Neural cell (in vitro differentiated cells): ENCODE measurements around the gene CSAD.
A peak's percentile ranks its signal among the peaks of the same experiment; 100 is the strongest.

Experiments
- EP300 ChIP-seq: fragments of 450-650 bp; conservative IDR thresholded peaks from 2 replicates; pipeline ENCODE4 v1.6.1; 2014; ENCODE audit warnings: antibody characterized with exemption, mild to moderate bottlenecking, moderate library complexity; ENCODE audit not compliant: poor library complexity, severe bottlenecking
- EZH2 ChIP-seq: fragments of 200-600, 300-800 bp; shearing (Covaris generic), sonication (generic); IDR thresholded peaks from 2 replicates; pipeline ENCODE4 v1.6.1; 2014; ENCODE audit warnings: antibody characterized with exemption, low read length, borderline replicate concordance, mild to moderate bottlenecking; ENCODE audit not compliant: insufficient read depth, poor library complexity, severe bottlenecking
- MXI1 ChIP-seq: fragments of 450-650 bp; conservative IDR thresholded peaks from 2 replicates; pipeline ENCODE4 v1.6.1; 2014; ENCODE audit warnings: antibody characterized with exemption, mild to moderate bottlenecking; ENCODE audit not compliant: poor library complexity, severe bottlenecking
- POLR2AphosphoS5 ChIP-seq: IDR thresholded peaks from 2 replicates; pipeline ENCODE4 v1.6.1; 2012
- RAD21 ChIP-seq: fragments of 450-650 bp; conservative IDR thresholded peaks from 2 replicates; pipeline ENCODE4 v1.6.1; 2014; ENCODE audit warnings: antibody characterized with exemption, mild to moderate bottlenecking, moderate library complexity
- SMC3 ChIP-seq: fragments of 450-650 bp; conservative IDR thresholded peaks from 2 replicates; pipeline ENCODE4 v1.6.1; 2014; ENCODE audit warnings: antibody characterized with exemption, mild to moderate bottlenecking, moderate library complexity; ENCODE audit not compliant: poor library complexity
- TF ChIP-seq, protein P1 (sequence below): fragments of 450-650 bp; IDR thresholded peaks from 2 replicates; pipeline ENCODE4 v1.5.1; 2014; ENCODE audit warnings: antibody characterized with exemption, mild to moderate bottlenecking, moderate library complexity; ENCODE audit not compliant: poor library complexity, severe bottlenecking
- TF ChIP-seq, protein P2 (sequence below): IDR thresholded peaks from 2 replicates; pipeline ENCODE4 v1.6.1; 2012; ENCODE audit warnings: borderline replicate concordance

DNA sequence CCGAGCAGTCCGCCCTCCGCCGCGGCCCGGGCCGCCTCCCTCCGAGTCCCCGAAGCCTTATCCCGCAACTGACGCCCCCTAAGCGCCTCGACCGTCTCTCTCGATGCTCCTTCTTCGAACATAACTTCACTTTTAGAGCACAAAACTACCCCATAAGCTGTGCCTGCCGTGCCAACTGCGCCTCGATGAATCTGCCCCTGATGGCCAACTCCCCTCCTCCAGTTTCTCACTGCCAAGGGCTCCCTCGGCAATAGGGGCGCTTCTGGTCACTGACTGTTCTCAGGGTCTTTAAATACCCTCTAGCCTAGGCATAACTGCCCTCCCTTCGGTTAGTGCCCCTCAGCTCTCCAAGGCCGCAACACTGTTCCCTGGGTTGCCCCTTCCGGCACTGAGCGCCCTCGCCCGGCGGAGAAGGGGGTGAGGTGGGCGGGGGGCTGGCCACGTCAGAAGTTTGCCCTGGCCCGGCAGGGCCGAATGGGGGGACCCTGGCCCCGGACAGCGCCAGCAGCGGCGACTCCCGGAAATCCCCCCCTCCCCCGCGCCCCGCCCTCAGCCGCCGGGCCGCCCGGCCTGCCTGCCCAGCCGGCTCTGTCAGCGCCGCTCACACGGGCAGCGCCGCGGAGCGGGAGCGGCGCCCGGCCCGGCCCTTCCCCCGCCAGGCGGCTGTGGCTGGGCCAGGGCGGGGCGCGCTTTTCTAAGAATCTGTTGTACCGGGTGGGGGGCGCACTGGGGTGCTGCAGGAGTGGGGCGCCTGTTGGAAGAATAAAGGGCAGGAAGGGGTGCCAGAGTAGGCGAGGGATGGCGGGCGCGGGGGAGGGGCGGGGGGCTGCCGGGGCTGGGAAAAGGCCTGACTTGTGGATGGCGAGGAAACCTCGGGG is 40.7 kb upstream of the CSAD start:
- TF ChIP-seq, protein P1, sequence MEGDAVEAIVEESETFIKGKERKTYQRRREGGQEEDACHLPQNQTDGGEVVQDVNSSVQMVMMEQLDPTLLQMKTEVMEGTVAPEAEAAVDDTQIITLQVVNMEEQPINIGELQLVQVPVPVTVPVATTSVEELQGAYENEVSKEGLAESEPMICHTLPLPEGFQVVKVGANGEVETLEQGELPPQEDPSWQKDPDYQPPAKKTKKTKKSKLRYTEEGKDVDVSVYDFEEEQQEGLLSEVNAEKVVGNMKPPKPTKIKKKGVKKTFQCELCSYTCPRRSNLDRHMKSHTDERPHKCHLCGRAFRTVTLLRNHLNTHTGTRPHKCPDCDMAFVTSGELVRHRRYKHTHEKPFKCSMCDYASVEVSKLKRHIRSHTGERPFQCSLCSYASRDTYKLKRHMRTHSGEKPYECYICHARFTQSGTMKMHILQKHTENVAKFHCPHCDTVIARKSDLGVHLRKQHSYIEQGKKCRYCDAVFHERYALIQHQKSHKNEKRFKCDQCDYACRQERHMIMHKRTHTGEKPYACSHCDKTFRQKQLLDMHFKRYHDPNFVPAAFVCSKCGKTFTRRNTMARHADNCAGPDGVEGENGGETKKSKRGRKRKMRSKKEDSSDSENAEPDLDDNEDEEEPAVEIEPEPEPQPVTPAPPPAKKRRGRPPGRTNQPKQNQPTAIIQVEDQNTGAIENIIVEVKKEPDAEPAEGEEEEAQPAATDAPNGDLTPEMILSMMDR, result peak; percentile 47
- TF ChIP-seq EZH2, result no peak
- TF ChIP-seq SMC3, result no peak
- no peak for TF ChIP-seq RAD21
- TF ChIP-seq POLR2AphosphoS5, result no peak
- TF ChIP-seq, protein P2, sequence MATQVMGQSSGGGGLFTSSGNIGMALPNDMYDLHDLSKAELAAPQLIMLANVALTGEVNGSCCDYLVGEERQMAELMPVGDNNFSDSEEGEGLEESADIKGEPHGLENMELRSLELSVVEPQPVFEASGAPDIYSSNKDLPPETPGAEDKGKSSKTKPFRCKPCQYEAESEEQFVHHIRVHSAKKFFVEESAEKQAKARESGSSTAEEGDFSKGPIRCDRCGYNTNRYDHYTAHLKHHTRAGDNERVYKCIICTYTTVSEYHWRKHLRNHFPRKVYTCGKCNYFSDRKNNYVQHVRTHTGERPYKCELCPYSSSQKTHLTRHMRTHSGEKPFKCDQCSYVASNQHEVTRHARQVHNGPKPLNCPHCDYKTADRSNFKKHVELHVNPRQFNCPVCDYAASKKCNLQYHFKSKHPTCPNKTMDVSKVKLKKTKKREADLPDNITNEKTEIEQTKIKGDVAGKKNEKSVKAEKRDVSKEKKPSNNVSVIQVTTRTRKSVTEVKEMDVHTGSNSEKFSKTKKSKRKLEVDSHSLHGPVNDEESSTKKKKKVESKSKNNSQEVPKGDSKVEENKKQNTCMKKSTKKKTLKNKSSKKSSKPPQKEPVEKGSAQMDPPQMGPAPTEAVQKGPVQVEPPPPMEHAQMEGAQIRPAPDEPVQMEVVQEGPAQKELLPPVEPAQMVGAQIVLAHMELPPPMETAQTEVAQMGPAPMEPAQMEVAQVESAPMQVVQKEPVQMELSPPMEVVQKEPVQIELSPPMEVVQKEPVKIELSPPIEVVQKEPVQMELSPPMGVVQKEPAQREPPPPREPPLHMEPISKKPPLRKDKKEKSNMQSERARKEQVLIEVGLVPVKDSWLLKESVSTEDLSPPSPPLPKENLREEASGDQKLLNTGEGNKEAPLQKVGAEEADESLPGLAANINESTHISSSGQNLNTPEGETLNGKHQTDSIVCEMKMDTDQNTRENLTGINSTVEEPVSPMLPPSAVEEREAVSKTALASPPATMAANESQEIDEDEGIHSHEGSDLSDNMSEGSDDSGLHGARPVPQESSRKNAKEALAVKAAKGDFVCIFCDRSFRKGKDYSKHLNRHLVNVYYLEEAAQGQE, result no peak
- TF ChIP-seq MXI1, result no peak
- no peak for TF ChIP-seq EP300
